HEK293T (cell line): ENCODE results near the gene OR1F1.

Experiments used
- CTCF ChIA-PET: fragments of 350-600 bp; formaldehyde crosslinking; extraction: SDS; loops from one replicate; lab custom pipeline; 2021; ENCODE audit warnings: antibody characterized with exemption, inconsistent platforms; lab: Yijun Ruan, JAX
- POLR2A ChIA-PET: fragments of 350-600 bp; formaldehyde crosslinking; extraction: SDS; loops from one replicate; lab custom pipeline; 2020; ENCODE audit warnings: antibody characterized with exemption, inconsistent platforms; lab: Yijun Ruan, JAX
- DNase-seq: peaks from one replicate; pipeline ENCODE4 v3.0.0; 2012; ENCODE audit warnings: mixed read lengths; ENCODE audit errors: extremely low spot score
- ARNT ChIP-seq: fragments of 450-650 bp; IDR thresholded peaks from 2 replicates; pipeline ENCODE4 v1.6.1; 2017; ENCODE audit warnings: mild to moderate bottlenecking
- CTBP1 ChIP-seq: fragments of 450-650 bp; IDR thresholded peaks from 2 replicates; pipeline ENCODE4 v1.6.1; 2016; ENCODE audit warnings: borderline replicate concordance
- ELF4 ChIP-seq: fragments of 450-650 bp; IDR thresholded peaks from 2 replicates; pipeline ENCODE4 v1.6.1; 2017; ENCODE audit warnings: antibody characterized with exemption
- FOXA1 ChIP-seq: fragments of 450-650 bp; IDR thresholded peaks from 2 replicates; pipeline ENCODE4 v1.6.1; 2016; ENCODE audit warnings: mild to moderate bottlenecking
- FOXK2 ChIP-seq: fragments of 450-650 bp; IDR thresholded peaks from 2 replicates; pipeline ENCODE4 v1.6.1; 2016; ENCODE audit warnings: mild to moderate bottlenecking
- FOXM1 ChIP-seq: fragments of 450-650 bp; IDR thresholded peaks from 2 replicates; pipeline ENCODE4 v1.6.1; 2017; ENCODE audit warnings: mild to moderate bottlenecking, borderline replicate concordance
- HDGF ChIP-seq: fragments of 450-650 bp; IDR thresholded peaks from 2 replicates; pipeline ENCODE4 v1.6.1; 2017; ENCODE audit warnings: antibody characterized with exemption, borderline replicate concordance
- L3MBTL2 ChIP-seq: fragments of 450-650 bp; conservative IDR thresholded peaks from 2 replicates; pipeline ENCODE4 v1.6.1; 2016; ENCODE audit warnings: mild to moderate bottlenecking
- LEF1 ChIP-seq: fragments of 450-650 bp; IDR thresholded peaks from 2 replicates; pipeline ENCODE4 v1.6.1; 2017; ENCODE audit warnings: mild to moderate bottlenecking, borderline replicate concordance
- NFRKB ChIP-seq: fragments of 450-650 bp; IDR thresholded peaks from 2 replicates; pipeline ENCODE4 v1.6.1; 2016; ENCODE audit warnings: mild to moderate bottlenecking, moderate library complexity
- PKNOX1 ChIP-seq: fragments of 450-650 bp; IDR thresholded peaks from 2 replicates; pipeline ENCODE4 v1.6.1; 2016
- SP1 ChIP-seq: fragments of 450-650 bp; IDR thresholded peaks from 2 replicates; pipeline ENCODE4 v1.6.1; 2017
- TARDBP ChIP-seq: fragments of 450-650 bp; IDR thresholded peaks from 2 replicates; pipeline ENCODE4 v1.6.1; 2016
- ZNF384 ChIP-seq: fragments of 450-650 bp; IDR thresholded peaks from 2 replicates; pipeline ENCODE4 v1.6.1; 2016

Gene OR1F1

GRCh38 chr16:3249020-3249419, 61.0 kb downstream of the OR1F1 start:
- no peak for TF ChIP-seq FOXM1
- TF ChIP-seq FOXK2, result no peak
- TF ChIP-seq NFRKB, result no peak
- TF ChIP-seq ARNT, result no peak
- no peak for TF ChIP-seq ZNF384
- TF ChIP-seq CTBP1, result no peak
- DNase-seq, result no peak
- ChIA-PET CTCF (no interaction called here), POLR2A (interaction anchor here (1.3 kb wide), 1 partner anchor 34 kb away, joined by 5 read pairs; the partner anchor contains the start of gene ZNF263)

DNA sequence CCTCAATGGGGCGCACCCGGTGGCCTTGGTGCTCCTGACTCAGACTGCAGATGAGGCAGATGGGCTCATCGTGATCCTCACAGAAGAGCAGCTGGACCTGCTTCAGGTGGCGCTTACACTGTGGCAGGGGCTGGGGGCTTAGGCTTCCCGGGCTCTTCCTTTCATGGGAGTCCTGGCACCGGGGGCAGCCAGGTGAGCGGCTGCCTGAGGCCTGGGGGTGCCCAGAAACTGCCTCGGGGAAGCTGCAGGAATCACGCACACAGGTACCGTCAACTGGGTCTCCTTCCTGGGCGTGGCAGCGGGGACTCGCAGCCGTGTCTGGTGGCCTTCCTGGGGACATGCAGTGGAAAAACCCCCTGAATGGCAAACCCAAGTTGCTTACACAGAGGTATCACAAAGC, 61.4 kb downstream of the OR1F1 start:
- ChIA-PET POLR2A (no interaction called here), CTCF (no interaction called here)
- TF ChIP-seq FOXK2, result no peak
- no peak for TF ChIP-seq PKNOX1
- no peak for TF ChIP-seq TARDBP
- TF ChIP-seq FOXM1, result no peak
- TF ChIP-seq ARNT, result no peak
- no peak for TF ChIP-seq LEF1
- no peak for TF ChIP-seq NFRKB
- no peak for TF ChIP-seq FOXA1
- TF ChIP-seq L3MBTL2, result no peak
- TF ChIP-seq ZNF384, result no peak
- TF ChIP-seq ELF4, result no peak
- no peak for TF ChIP-seq HDGF
- no peak for TF ChIP-seq SP1
- DNase-seq, result no peak

GRCh38 chr16:3252967-3253366, 65.0 kb downstream of the OR1F1 start:
- ChIA-PET CTCF (interaction anchor here (0.6 to 1.1 kb wide), 2 partner anchors 13 to 54 kb away, joined by 3 to 5 read pairs; no protein-coding TSS in a partner anchor), POLR2A (no interaction called here)
- DNase-seq, result no peak
- TF ChIP-seq FOXA1 (no peak), FOXK2 (no peak)

DNA sequence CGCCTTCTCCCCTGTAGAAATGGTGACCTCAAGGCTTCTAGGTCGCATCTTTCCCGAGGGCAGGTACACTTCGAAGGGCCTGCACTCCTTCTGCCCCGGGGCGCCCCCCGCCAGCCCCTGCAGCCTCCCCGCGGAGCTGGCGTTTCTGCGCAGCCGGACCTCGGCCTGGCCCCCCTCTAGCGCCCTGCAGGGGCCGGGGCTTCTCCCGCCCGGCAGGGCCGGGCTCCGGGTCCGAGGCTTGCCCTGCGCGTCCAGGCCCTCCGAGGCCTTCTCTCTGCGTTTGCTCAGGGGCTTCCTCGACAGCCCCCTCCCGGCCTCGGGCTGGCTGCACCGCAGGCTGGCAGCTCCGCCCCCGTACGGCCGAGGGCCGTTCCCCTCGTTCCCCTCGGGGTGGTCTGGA, 66.3 kb downstream of the OR1F1 start:
- no peak for DNase-seq
- no peak for TF ChIP-seq FOXM1
- ChIA-PET CTCF (interaction anchor here (0.5 to 1.1 kb wide), 2 partner anchors 12 to 283 kb away, joined by 4 to 5 read pairs; no protein-coding TSS in a partner anchor), POLR2A (interaction anchor here (1.0 kb wide), 1 partner anchor 9 kb away, joined by 3 read pairs; no protein-coding TSS in a partner anchor)
